Gastrocnemius medialis (tissue), 4 donors: ENCODE data around the gene GFY.

Source experiments
- CTCF ChIP-seq, 5 experiments: fragments of 450-650 bp in 3 of 5; fragments of 200-600 bp in 2 of 5; sonication (generic) in 2 of 5; IDR thresholded peaks in 4 of 5; conservative IDR thresholded peaks in 1 of 5; 1 replicate in 4 of 5; 2 replicates in 1 of 5; pipeline ENCODE4 v1.5.1; 2016 to 2019; ENCODE audit warnings: antibody characterized with exemption in 5 of 5, mild to moderate bottlenecking in 3 of 5, moderate library complexity in 3 of 5
- POLR2A ChIP-seq, 2 donors: fragments of 450-650 bp; IDR thresholded peaks; one replicate each; pipeline ENCODE4 v1.6.1; 2017; ENCODE audit warnings: antibody characterized with exemption in 2 of 2, mild to moderate bottlenecking in 2 of 2, moderate library complexity in 2 of 2

- TF ChIP-seq POLR2A (IDR thresholded peaks at IDR 0.05) (no peak), CTCF (IDR thresholded peaks at IDR 0.05 in 4 of 5, conservative IDR thresholded peaks at IDR 0.05 in 1 of 5) (no peak)
Measured at GRCh38 chr19:49475995-49476880, 51.0 kb downstream of the GFY start.
